HG03108 (cell line): Measurements from ENCODE around the gene BBLN.
"Not testable (repeated sequence)": the region's sequence is repeated elsewhere in the genome, so short reads cannot be mapped to it uniquely, and the experiment has no call there.

Experiments used
- ATAC-seq: cut with Tn5 transposase; IDR thresholded peaks from one replicate; pipeline ENCODE4 v1.9.1; 2021; ENCODE audit warnings: moderate library complexity; ENCODE audit not compliant: unreplicated experiment

Gene BBLN

GRCh38 chr9:128124451-128124850, 35.6 kb upstream of the BBLN start:
- ATAC-seq = no peak

- no peak for ATAC-seq
Observed at GRCh38 chr9:128124873-128125579, 35.0 kb upstream of the BBLN start.

- ATAC-seq = no peak
Observed at GRCh38 chr9:128125580-128126354, 34.3 kb upstream of the BBLN start.

- ATAC-seq = peak; percentile 62
Observed at GRCh38 chr9:128127568-128127989, 32.5 kb upstream of the BBLN start, which contains the start of gene PTGES2. Gene PTGES2, minus strand, starts transcription at chr9:128127729. Its CDS starts 12 bp downstream, at chr9:128127717.

- peak; percentile 55 for ATAC-seq
Observed at GRCh38 chr9:128127990-128128835, 31.9 kb upstream of the BBLN start.

- no peak for ATAC-seq
Observed at GRCh38 chr9:128128836-128129590, 31.1 kb upstream of the BBLN start.

- not testable (repeated sequence) for ATAC-seq
Observed at GRCh38 chr9:128129976-128130590, 30.0 kb upstream of the BBLN start.

- ATAC-seq = not testable (repeated sequence)
Observed at GRCh38 chr9:128130651-128131050, 29.4 kb upstream of the BBLN start.

- not testable (repeated sequence) for ATAC-seq
Observed at GRCh38 chr9:128131346-128131745, 28.7 kb upstream of the BBLN start.

- ATAC-seq = not testable (repeated sequence)
Observed at GRCh38 chr9:128132139-128132538, 27.9 kb upstream of the BBLN start.

GRCh38 chr9:128135561-128135960, 24.5 kb upstream of the BBLN start:
- ATAC-seq = not testable (repeated sequence)

- no peak for ATAC-seq
Observed at GRCh38 chr9:128136816-128137793, 23.0 kb upstream of the BBLN start.

- ATAC-seq = no peak
Observed at GRCh38 chr9:128138001-128138400, 22.1 kb upstream of the BBLN start.

- no peak for ATAC-seq
Observed at GRCh38 chr9:128139621-128140020, 20.4 kb upstream of the BBLN start.

- ATAC-seq = no peak
Observed at GRCh38 chr9:128141604-128142003, 18.5 kb upstream of the BBLN start.

- no peak for ATAC-seq
Observed at GRCh38 chr9:128142061-128142460, 18.0 kb upstream of the BBLN start.

GRCh38 chr9:128142596-128142995, 17.5 kb upstream of the BBLN start:
- ATAC-seq = no peak

GRCh38 chr9:128143525-128144238, 16.4 kb upstream of the BBLN start:
- no peak for ATAC-seq
